Measurements from ENCODE around the gene FAM9A.
"Not testable (repeated sequence)": the region's sequence is repeated elsewhere in the genome, so short reads cannot be mapped to it uniquely, and the experiment has no call there.

Gene FAM9A

GRCh38 chrX:8808661-8809060 is 7.5 kb upstream of the FAM9A start:
- Histone ChIP-seq H3K36me3 (ENCODE audit: insufficient read depth, low read length) (no peaks in the 10 kb centered on the region), H3K9me3 (ENCODE audit: insufficient read depth, low read length, severe bottlenecking) (no peaks in the 10 kb centered on the region), H4K20me1 (ENCODE audit: insufficient read depth, low read length) (no peaks in the 10 kb centered on the region), H3K9ac (ENCODE audit: low read depth, low read length) (no peak overlapping the region), H2AFZ (ENCODE audit: low read depth, low read length) (no peak overlapping the region), H3K4me2 (ENCODE audit: insufficient read depth, low read length) (no peak overlapping the region), H3K4me3 (ENCODE audit: low read depth in 1 of 2, low read length in 2 of 2) (no peak overlapping the region), H3K4me1 (ENCODE audit: insufficient read depth, low read length) (no peaks in the 10 kb centered on the region), H3K27me3 (ENCODE audit: insufficient read depth, low read length, poor library complexity) (no peaks in the 10 kb centered on the region), H3K27ac (ENCODE audit: low read length) (no peak overlapping the region), H3K79me2 (ENCODE audit: insufficient read depth, low read length) (no peaks in the 10 kb centered on the region)
- ATAC-seq (ENCODE audit: insufficient read depth, low read depth) (no peak), DNase-seq (no peak)
- TF ChIP-seq EZH2 (IDR thresholded peaks at IDR 0.05; ENCODE audit: borderline replicate concordance, low read depth, low read length, severe bottlenecking) (no peak), CTCF (IDR thresholded peaks at IDR 0.05; ENCODE audit: borderline replicate concordance, extremely low read depth, low read length, poor library complexity, severe bottlenecking) (no peak)

DNA sequence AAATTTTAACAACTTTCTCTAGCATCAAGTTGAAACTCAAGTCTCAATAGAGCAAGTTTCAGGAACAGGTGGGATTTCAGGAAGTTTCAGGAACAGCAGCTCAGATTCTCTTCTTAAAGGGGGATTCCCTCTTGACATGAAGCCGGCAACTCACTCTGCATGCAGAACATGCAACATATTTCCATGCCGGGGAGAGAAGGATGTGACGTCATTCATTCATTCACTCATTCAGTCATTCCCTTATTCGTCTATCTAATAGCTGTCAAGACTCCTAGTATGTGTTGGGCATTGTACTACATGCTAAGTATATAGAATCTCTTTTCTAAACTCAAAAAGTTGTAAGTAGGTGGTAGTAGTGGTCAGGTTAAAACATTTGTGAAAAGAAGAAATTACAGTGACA is 4.8 kb upstream of the FAM9A start:
- Histone ChIP-seq H3K27ac (ENCODE audit: low read length) (no peak overlapping the region), H4K20me1 (ENCODE audit: insufficient read depth, low read length) (no peaks in the 10 kb centered on the region), H3K79me2 (ENCODE audit: insufficient read depth, low read length) (no peaks in the 10 kb centered on the region), H3K4me2 (ENCODE audit: insufficient read depth, low read length) (no peak overlapping the region), H2AFZ (ENCODE audit: low read depth, low read length) (no peak overlapping the region), H3K9ac (ENCODE audit: low read depth, low read length) (no peak overlapping the region), H3K4me3 (ENCODE audit: low read depth in 1 of 2, low read length in 2 of 2) (no peak overlapping the region), H3K36me3 (ENCODE audit: insufficient read depth, low read length) (no peaks in the 10 kb centered on the region), H3K27me3 (ENCODE audit: insufficient read depth, low read length, poor library complexity) (no peaks in the 10 kb centered on the region), H3K4me1 (ENCODE audit: insufficient read depth, low read length) (no peaks in the 10 kb centered on the region), H3K9me3 (ENCODE audit: insufficient read depth, low read length, severe bottlenecking) (no peaks in the 10 kb centered on the region)
- TF ChIP-seq EZH2 (IDR thresholded peaks at IDR 0.05; ENCODE audit: borderline replicate concordance, low read depth, low read length, severe bottlenecking) (no peak), CTCF (IDR thresholded peaks at IDR 0.05; ENCODE audit: borderline replicate concordance, extremely low read depth, low read length, poor library complexity, severe bottlenecking) (no peak)
- ATAC-seq (ENCODE audit: insufficient read depth, low read depth) = no peak
- DNase-seq = no peak

- Histone ChIP-seq H3K27me3 (ENCODE audit: insufficient read depth, low read length, poor library complexity) (no peaks in the 10 kb centered on the region), H2AFZ (ENCODE audit: low read depth, low read length) (no peak overlapping the region), H3K36me3 (ENCODE audit: insufficient read depth, low read length) (no peaks in the 10 kb centered on the region), H3K9ac (ENCODE audit: low read depth, low read length) (no peak overlapping the region), H4K20me1 (ENCODE audit: insufficient read depth, low read length) (no peaks in the 10 kb centered on the region), H3K4me3 (ENCODE audit: low read depth in 1 of 2, low read length in 2 of 2) (no peak overlapping the region), H3K4me1 (ENCODE audit: insufficient read depth, low read length) (no peaks in the 10 kb centered on the region), H3K27ac (ENCODE audit: low read length) (no peak overlapping the region), H3K9me3 (ENCODE audit: insufficient read depth, low read length, severe bottlenecking) (no peaks in the 10 kb centered on the region), H3K4me2 (ENCODE audit: insufficient read depth, low read length) (no peak overlapping the region), H3K79me2 (ENCODE audit: insufficient read depth, low read length) (no peaks in the 10 kb centered on the region)
- DNase-seq (no peak), ATAC-seq (ENCODE audit: insufficient read depth, low read depth) (no peak)
- TF ChIP-seq EZH2 (IDR thresholded peaks at IDR 0.05; ENCODE audit: borderline replicate concordance, low read depth, low read length, severe bottlenecking) (no peak), CTCF (IDR thresholded peaks at IDR 0.05; ENCODE audit: borderline replicate concordance, extremely low read depth, low read length, poor library complexity, severe bottlenecking) (no peak)
These were observed 3.9 kb upstream of the FAM9A start for GRCh38 chrX:8805046-8805445.

GRCh38 chrX:8803326-8803725 is 2.1 kb upstream of the FAM9A start:
- no peak overlapping the region for H3K27ac ChIP-seq (ENCODE audit: low read length)
- H3K4me3 ChIP-seq (ENCODE audit: low read depth in 1 of 2, low read length in 2 of 2) = no peak overlapping the region
- no peaks in the 10 kb centered on the region for H3K79me2 ChIP-seq (ENCODE audit: insufficient read depth, low read length)
- no peaks in the 10 kb centered on the region for H4K20me1 ChIP-seq (ENCODE audit: insufficient read depth, low read length)
- no peak overlapping the region for H3K9ac ChIP-seq (ENCODE audit: low read depth, low read length)
- H3K4me2 ChIP-seq (ENCODE audit: insufficient read depth, low read length) = no peak overlapping the region
- ATAC-seq (ENCODE audit: insufficient read depth, low read depth) (no peak), DNase-seq (no peak)
- no peaks in the 10 kb centered on the region for H3K4me1 ChIP-seq (ENCODE audit: insufficient read depth, low read length)
- TF ChIP-seq EZH2 (IDR thresholded peaks at IDR 0.05; ENCODE audit: borderline replicate concordance, low read depth, low read length, severe bottlenecking) (no peak), CTCF (IDR thresholded peaks at IDR 0.05; ENCODE audit: borderline replicate concordance, extremely low read depth, low read length, poor library complexity, severe bottlenecking) (no peak)
- H3K36me3 ChIP-seq (ENCODE audit: insufficient read depth, low read length) = no peaks in the 10 kb centered on the region
- H3K9me3 ChIP-seq (ENCODE audit: insufficient read depth, low read length, severe bottlenecking) = no peaks in the 10 kb centered on the region
- H2AFZ ChIP-seq (ENCODE audit: low read depth, low read length) = no peak overlapping the region
- no peaks in the 10 kb centered on the region for H3K27me3 ChIP-seq (ENCODE audit: insufficient read depth, low read length, poor library complexity)

DNA sequence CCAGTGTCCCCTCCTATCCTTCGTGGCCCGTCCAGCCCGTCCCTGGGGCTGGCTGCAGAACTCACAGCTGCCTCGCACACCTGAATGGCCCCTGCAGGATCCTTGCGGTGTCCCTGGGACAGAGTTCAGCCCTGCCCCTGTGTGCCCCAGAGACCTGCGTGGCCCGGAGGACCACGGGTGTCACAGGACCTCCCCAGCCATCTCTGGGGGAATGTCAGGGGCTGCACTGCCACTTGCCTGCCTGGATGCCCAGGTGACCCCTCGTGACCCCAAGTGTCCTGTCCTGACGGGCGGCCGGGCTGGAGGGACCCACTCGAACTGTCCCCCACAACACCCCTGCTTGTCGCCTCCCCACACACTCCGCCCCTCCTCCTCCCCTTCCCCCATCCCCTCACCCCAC is 832 bp downstream of the FAM9A start:
- not testable (repeated sequence) for H3K4me1 ChIP-seq (ENCODE audit: insufficient read depth, low read length); DNase-seq; H3K4me2 ChIP-seq (ENCODE audit: insufficient read depth, low read length); H3K4me3 ChIP-seq (ENCODE audit: low read depth in 1 of 2, low read length in 2 of 2); H3K9ac ChIP-seq (ENCODE audit: low read depth, low read length); H2AFZ ChIP-seq (ENCODE audit: low read depth, low read length); H3K36me3 ChIP-seq (ENCODE audit: insufficient read depth, low read length); H3K79me2 ChIP-seq (ENCODE audit: insufficient read depth, low read length); H3K9me3 ChIP-seq (ENCODE audit: insufficient read depth, low read length, severe bottlenecking); ATAC-seq (ENCODE audit: insufficient read depth, low read depth); H4K20me1 ChIP-seq (ENCODE audit: insufficient read depth, low read length); H3K27ac ChIP-seq (ENCODE audit: low read length); H3K27me3 ChIP-seq (ENCODE audit: insufficient read depth, low read length, poor library complexity)

Data from DND-41 (cell line).